Peyer's patch (tissue), 4 donors: Measurements from ENCODE around the gene CLCA1. TPM values are rescaled to one million over a fixed set of nuclear protein-coding genes. Genes with fewer than 3 reads are reported as not detected.

Experiments used
- DNase-seq, 3 donors: peaks; one replicate each; pipeline ENCODE4 v3.0.0-alpha.2; 2017 to 2019
- H3K27ac ChIP-seq, 4 donors: fragments of 200-600 bp; sonication (generic); one replicate each; pipeline ENCODE4 v1.5.1; 2016 to 2019
- H3K27me3 ChIP-seq, 2 donors: fragments of 200-600 bp; sonication (generic); one replicate each; pipeline ENCODE4 v1.5.1; 2019
- H3K36me3 ChIP-seq, 3 donors: fragments of 200-600 bp; sonication (generic); one replicate each; pipeline ENCODE4 v1.5.1; 2016 to 2019
- H3K4me1 ChIP-seq, 4 donors: fragments of 200-600 bp; sonication (generic); one replicate each; pipeline ENCODE4 v1.5.1; 2016 to 2019
- H3K4me3 ChIP-seq, 4 donors: fragments of 200-600 bp; sonication (generic); 1 replicate in 3 of 4; 2 replicates in 1 of 4; pipeline ENCODE4 v1.5.1; 2016 to 2019; ENCODE audit warnings: mild to moderate bottlenecking in 1 of 4
- H3K9me3 ChIP-seq, 4 donors: fragments of 200-600 bp; sonication (generic); one replicate each; pipeline ENCODE4 v1.5.1; 2016 to 2019; ENCODE audit warnings: mild to moderate bottlenecking in 1 of 4
- POLR2A ChIP-seq, 2 donors: fragments of 450-650 bp; IDR thresholded peaks; one replicate each; pipeline ENCODE4 v1.5.1; 2017; ENCODE audit warnings: antibody characterized with exemption in 2 of 2, mild to moderate bottlenecking in 2 of 2, moderate library complexity in 2 of 2
- total RNA-seq, 4 donors: library from RNA; depleted of rRNA; stranded (reverse); fragments of >200 nt; gene quantifications; one replicate each; pipeline ENCODE4 v1.1.0, GENCODE V29; 2016
- TF ChIP-seq, protein P1 (sequence below), 6 experiments: fragments of 450-650 bp in 4 of 6; fragments of 200-600 bp in 2 of 6; sonication (generic) in 1 of 6; IDR thresholded peaks; one replicate each; pipeline ENCODE4 v1.5.1; 2017 to 2019; ENCODE audit warnings: antibody characterized with exemption in 6 of 6, mild to moderate bottlenecking in 3 of 6, moderate library complexity in 1 of 6

Gene CLCA1
- total RNA-seq, 4 donors from 2014 or later, result 87.5 to 841 (median 195) TPM

DNA sequence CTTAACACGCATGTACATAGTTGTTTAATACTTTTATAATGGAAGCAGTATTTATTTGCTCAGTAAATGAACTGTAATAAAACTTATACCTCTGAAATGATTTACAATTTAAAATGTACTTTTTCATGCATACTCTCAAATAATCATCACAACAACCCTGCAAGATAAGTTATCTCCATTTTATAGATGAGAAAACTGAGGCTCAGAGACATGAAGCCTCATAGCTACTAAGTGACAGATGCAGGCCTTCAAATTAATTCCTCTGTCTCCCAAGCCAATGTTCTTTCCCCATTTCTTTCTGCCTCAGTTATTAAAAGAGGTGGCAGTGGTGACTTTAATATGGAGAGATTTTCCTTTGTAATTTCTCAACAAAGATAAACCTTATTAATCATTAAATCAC is 19.6 kb upstream of the CLCA1 start:
- no peaks in the 10 kb centered on the region for H3K9me3 ChIP-seq
- no peak overlapping the region for H3K27ac ChIP-seq
- H3K36me3 ChIP-seq, result no peaks in the 10 kb centered on the region
- H3K27me3 ChIP-seq, result no peaks in the 10 kb centered on the region
- H3K4me1 ChIP-seq, result no peaks in the 10 kb centered on the region
- H3K4me3 ChIP-seq, result no peak overlapping the region
- TF ChIP-seq, protein P1, sequence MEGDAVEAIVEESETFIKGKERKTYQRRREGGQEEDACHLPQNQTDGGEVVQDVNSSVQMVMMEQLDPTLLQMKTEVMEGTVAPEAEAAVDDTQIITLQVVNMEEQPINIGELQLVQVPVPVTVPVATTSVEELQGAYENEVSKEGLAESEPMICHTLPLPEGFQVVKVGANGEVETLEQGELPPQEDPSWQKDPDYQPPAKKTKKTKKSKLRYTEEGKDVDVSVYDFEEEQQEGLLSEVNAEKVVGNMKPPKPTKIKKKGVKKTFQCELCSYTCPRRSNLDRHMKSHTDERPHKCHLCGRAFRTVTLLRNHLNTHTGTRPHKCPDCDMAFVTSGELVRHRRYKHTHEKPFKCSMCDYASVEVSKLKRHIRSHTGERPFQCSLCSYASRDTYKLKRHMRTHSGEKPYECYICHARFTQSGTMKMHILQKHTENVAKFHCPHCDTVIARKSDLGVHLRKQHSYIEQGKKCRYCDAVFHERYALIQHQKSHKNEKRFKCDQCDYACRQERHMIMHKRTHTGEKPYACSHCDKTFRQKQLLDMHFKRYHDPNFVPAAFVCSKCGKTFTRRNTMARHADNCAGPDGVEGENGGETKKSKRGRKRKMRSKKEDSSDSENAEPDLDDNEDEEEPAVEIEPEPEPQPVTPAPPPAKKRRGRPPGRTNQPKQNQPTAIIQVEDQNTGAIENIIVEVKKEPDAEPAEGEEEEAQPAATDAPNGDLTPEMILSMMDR (IDR thresholded peaks at IDR 0.05), result no peak
- no peak for TF ChIP-seq POLR2A (IDR thresholded peaks at IDR 0.05)
- DNase-seq, result no peak

DNA sequence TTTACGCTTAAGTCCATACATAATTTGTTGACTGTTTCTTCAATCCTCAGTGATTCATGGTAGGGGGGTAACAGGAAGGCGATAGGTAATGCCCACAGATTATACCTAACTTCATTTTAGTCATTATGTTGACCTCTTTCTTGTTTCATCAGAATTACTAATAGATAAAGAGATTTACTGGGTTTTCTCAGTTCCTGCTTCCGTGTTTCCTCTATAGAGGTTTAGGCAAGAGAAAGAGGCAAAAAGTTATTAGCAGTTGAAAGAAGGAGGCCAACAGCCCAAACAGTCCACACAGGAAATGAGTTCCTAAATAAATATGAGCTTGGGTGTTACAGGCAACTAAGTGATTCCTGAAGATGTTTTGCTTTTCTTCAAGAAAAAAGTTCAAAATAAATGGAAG is 17.9 kb upstream of the CLCA1 start:
- Histone ChIP-seq H3K9me3 (no peaks in the 10 kb centered on the region), H3K27me3 (no peaks in the 10 kb centered on the region), H3K4me1 (no peaks in the 10 kb centered on the region), H3K4me3 (no peak overlapping the region), H3K27ac (no peak overlapping the region), H3K36me3 (no peaks in the 10 kb centered on the region)
- no peak for DNase-seq
- TF ChIP-seq, protein P1 (IDR thresholded peaks at IDR 0.05), result no peak
- no peak for TF ChIP-seq POLR2A (IDR thresholded peaks at IDR 0.05)

DNA sequence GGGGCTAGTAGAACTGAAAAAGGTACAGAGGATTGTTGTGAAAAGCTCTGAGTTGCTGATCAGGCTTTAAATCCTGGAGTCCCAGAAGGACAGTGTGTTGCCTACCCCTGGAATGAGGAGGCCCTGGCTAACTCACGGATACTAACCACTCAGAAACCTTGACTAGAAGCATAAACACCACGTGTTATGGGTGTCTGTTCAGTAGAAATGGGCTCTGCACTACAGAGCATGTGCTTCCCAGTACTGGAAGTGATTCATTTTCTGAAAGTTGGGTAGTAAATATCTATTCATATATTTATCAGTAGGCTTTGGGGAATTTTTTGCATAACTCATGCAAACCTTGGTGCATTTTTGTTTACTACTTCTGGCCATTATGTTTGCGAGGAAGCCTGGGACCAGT is 15.1 kb upstream of the CLCA1 start:
- Histone ChIP-seq H3K9me3 (no peaks in the 10 kb centered on the region), H3K27ac (no peak overlapping the region), H3K27me3 (no peaks in the 10 kb centered on the region), H3K4me3 (no peak overlapping the region), H3K4me1 (no peaks in the 10 kb centered on the region), H3K36me3 (no peaks in the 10 kb centered on the region)
- no peak for TF ChIP-seq POLR2A (IDR thresholded peaks at IDR 0.05)
- TF ChIP-seq, protein P1 (IDR thresholded peaks at IDR 0.05), result no peak
- no peak for DNase-seq

DNA sequence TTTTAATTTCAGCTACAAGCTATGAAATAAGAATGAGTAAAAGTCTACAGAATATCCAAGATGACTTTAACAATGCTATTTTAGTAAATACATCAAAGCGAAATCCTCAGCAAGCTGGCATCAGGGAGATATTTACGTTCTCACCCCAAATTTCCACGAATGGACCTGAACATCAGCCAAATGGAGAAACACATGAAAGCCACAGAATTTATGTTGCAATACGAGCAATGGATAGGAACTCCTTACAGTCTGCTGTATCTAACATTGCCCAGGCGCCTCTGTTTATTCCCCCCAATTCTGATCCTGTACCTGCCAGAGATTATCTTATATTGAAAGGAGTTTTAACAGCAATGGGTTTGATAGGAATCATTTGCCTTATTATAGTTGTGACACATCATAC is 13.7 kb upstream of the CLCA1 start:
- no peaks in the 10 kb centered on the region for H3K9me3 ChIP-seq
- H3K27me3 ChIP-seq, result no peaks in the 10 kb centered on the region
- H3K27ac ChIP-seq, result no peak overlapping the region
- H3K36me3 ChIP-seq, result no peaks in the 10 kb centered on the region
- H3K4me3 ChIP-seq, result no peak overlapping the region
- DNase-seq, result no peak
- TF ChIP-seq, protein P1 (IDR thresholded peaks at IDR 0.05), result no peak
- H3K4me1 ChIP-seq, result no peaks in the 10 kb centered on the region

DNA sequence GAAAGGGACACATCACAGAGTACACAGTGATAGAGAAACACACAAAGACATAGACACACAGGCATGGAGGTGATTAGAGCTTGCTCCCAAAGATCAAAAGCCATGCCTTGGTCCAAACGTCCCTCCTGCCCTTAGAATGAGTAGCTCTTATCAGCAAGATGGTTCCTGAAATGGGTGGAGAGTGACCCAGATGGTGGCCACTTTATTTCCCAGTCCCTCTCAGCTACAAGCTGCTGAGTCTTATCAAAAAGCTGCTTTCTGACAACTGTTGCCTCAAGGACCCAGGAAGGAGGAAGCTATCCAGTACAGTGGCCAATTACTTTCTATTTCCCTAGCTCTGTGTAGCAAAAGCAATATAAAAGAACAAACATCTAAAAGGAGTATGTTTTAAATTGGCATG is 7.7 kb upstream of the CLCA1 start:
- TF ChIP-seq, protein P1 (IDR thresholded peaks at IDR 0.05), result no peak
- no peak for TF ChIP-seq POLR2A (IDR thresholded peaks at IDR 0.05)
- Histone ChIP-seq H3K27ac (no peak overlapping the region), H3K36me3 (no peaks in the 10 kb centered on the region), H3K4me1 (no peaks in the 10 kb centered on the region), H3K4me3 (no peak overlapping the region), H3K27me3 (no peaks in the 10 kb centered on the region), H3K9me3 (no peaks in the 10 kb centered on the region)
- no peak for DNase-seq

DNA sequence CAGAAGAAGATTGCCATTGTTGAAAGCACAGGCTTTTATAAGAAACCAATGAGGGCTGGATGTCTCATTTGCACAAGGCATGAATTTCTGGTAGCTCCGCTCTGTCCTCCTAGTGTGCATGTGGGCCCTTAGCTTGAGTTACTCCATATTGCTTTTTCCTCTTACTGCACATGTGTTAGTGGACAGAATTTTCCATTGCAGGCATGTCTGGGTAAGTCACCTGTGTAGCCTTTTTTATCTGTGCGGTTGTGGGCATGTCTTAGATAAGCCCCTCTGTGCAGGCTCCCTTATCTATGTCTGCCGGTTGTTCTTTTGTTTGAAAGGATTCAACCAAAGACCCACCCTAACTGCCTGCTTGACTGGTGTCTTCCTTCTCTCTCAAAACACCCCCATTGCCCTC is 7.2 kb upstream of the CLCA1 start:
- no peak overlapping the region for H3K4me3 ChIP-seq
- TF ChIP-seq, protein P1 (IDR thresholded peaks at IDR 0.05), result no peak
- no peak for TF ChIP-seq POLR2A (IDR thresholded peaks at IDR 0.05)
- DNase-seq, result no peak
- no peak overlapping the region for H3K27ac ChIP-seq
- H3K9me3 ChIP-seq, result no peaks in the 10 kb centered on the region
- H3K36me3 ChIP-seq, result no peaks in the 10 kb centered on the region
- no peaks in the 10 kb centered on the region for H3K4me1 ChIP-seq
- H3K27me3 ChIP-seq, result no peaks in the 10 kb centered on the region
